H1 (cell line): ENCODE measurements around the gene FJX1. TPM values are rescaled to one million over a fixed set of nuclear protein-coding genes. Genes with fewer than 3 reads are reported as not detected.
A peak's percentile ranks its signal among the peaks of the same experiment; 100 is the strongest.

Source experiments
- CTCF ChIA-PET: fragments of 300-600 bp; sonication (Branson Sonifier 250); formaldehyde crosslinking; loops from one replicate; lab custom pipeline; 2021; ENCODE audit not compliant: partially characterized antibody; lab: Charles Lee
- POLR2A ChIA-PET: fragments of 300-600 bp; sonication (Branson Sonifier 250); formaldehyde crosslinking; loops from one replicate; lab custom pipeline; 2021; ENCODE audit warnings: inconsistent platforms; ENCODE audit not compliant: partially characterized antibody; lab: Charles Lee
- DNase-seq, 2 experiments: peaks; one replicate each; pipeline versions ENCODE4 v3.0.0 to v3.0.0-alpha.2; 2010 to 2022; ENCODE audit warnings: low spot score in 2 of 2, low read depth in 1 of 2, mixed read lengths in 1 of 2
- FAIRE-seq: peaks from 2 replicates; lab custom pipeline; 2011; peaks lifted over from hg19 to GRCh38; lab: Jason Lieb, UNC
- H2AFZ ChIP-seq: 2 replicates; pipeline ENCODE4 v1.8.1; 2012; ENCODE audit warnings: low read length, inconsistent platforms
- H2AK5ac ChIP-seq: 2 replicates; pipeline ENCODE4 v1.6.1; 2013; ENCODE audit warnings: low read depth, low read length
- H2BK120ac ChIP-seq: replicated peaks from 2 replicates; pipeline ENCODE3; 2013; ENCODE audit warnings: low read depth, low read length, inconsistent platforms
- H2BK12ac ChIP-seq: 2 replicates; pipeline ENCODE4 v1.6.1; 2013; ENCODE audit warnings: low read depth, low read length
- H2BK15ac ChIP-seq: 2 replicates; pipeline ENCODE4 v1.6.1; 2013; ENCODE audit warnings: low read length
- H2BK20ac ChIP-seq: 2 replicates; pipeline ENCODE4 v1.6.1; 2013; ENCODE audit warnings: low read length
- H2BK5ac ChIP-seq: 2 replicates; pipeline ENCODE4 v1.6.1; 2013; ENCODE audit warnings: low read depth, low read length
- H3K14ac ChIP-seq: 2 replicates; pipeline ENCODE4 v1.6.1; 2013; ENCODE audit warnings: inconsistent platforms; ENCODE audit not compliant: insufficient read length
- H3K18ac ChIP-seq: 2 replicates; pipeline ENCODE4 v1.6.1; 2013; ENCODE audit warnings: low read length; ENCODE audit errors: extremely low read depth
- H3K23ac ChIP-seq: 2 replicates; pipeline ENCODE4 v1.6.1; 2013; ENCODE audit warnings: inconsistent platforms; ENCODE audit not compliant: insufficient read length
- H3K23me2 ChIP-seq: 2 replicates; pipeline ENCODE4 v1.6.1; 2013; ENCODE audit warnings: low read depth, low read length
- H3K27ac ChIP-seq: 2 replicates; pipeline ENCODE4 v1.6.1; 2011; ENCODE audit warnings: low read depth, low read length, inconsistent platforms
- H3K27me3 ChIP-seq, 4 experiments: replicated peaks in 1 of 4; 1 replicate in 1 of 4; 2 replicates in 3 of 4; pipeline versions ENCODE4 v1.6.1 to v1.8.1; 2011 to 2013; ENCODE audit warnings: low read length in 3 of 4, mild to moderate bottlenecking in 3 of 4, inconsistent platforms in 2 of 4, mixed read lengths in 2 of 4, moderate library complexity in 1 of 4; ENCODE audit not compliant: control insufficient read depth in 3 of 4, insufficient read depth in 3 of 4; ENCODE audit errors: extremely low read depth in 1 of 4
- H3K36me3 ChIP-seq, 4 experiments: 2 replicates each; pipeline versions ENCODE4 v1.6.1 to v1.8.1; 2011 to 2013; ENCODE audit warnings: mild to moderate bottlenecking in 4 of 4, low read length in 3 of 4, moderate library complexity in 2 of 4, control low read depth in 1 of 4, inconsistent platforms in 1 of 4; ENCODE audit not compliant: insufficient read depth in 4 of 4, control insufficient read depth in 2 of 4
- H3K4ac ChIP-seq: replicated peaks from 2 replicates; pipeline ENCODE3; 2013; ENCODE audit warnings: low read length, low read depth, mixed read lengths, inconsistent platforms; ENCODE audit not compliant: insufficient read length
- H3K4me1 ChIP-seq, 4 experiments: replicated peaks in 1 of 4; 1 replicate in 1 of 4; 2 replicates in 3 of 4; pipeline versions ENCODE4 v1.6.1 to v1.8.1; 2011 to 2013; ENCODE audit warnings: low read length in 3 of 4, inconsistent platforms in 2 of 4, mixed read lengths in 1 of 4; ENCODE audit not compliant: insufficient read depth in 4 of 4, control insufficient read depth in 3 of 4
- H3K4me2 ChIP-seq, 2 experiments: 2 replicates each; pipeline versions ENCODE4 v1.6.1 to v1.8.1; 2011 to 2013; ENCODE audit warnings: low read depth in 2 of 2, low read length in 2 of 2, control low read depth in 1 of 2, inconsistent platforms in 1 of 2, mild to moderate bottlenecking in 1 of 2; ENCODE audit not compliant: insufficient read depth in 1 of 2
- H3K4me3 ChIP-seq, 4 experiments: fragments of 200-600, 300-600 bp in 1 of 4; sonication (generic), shearing (Covaris generic), sonication (Bioruptor Twin) in 1 of 4; 2 replicates each; pipeline versions ENCODE4 v1.5.1 to v1.8.1; 2011 to 2016; ENCODE audit warnings: low read length in 4 of 4, low read depth in 3 of 4, control low read depth in 2 of 4, inconsistent platforms in 2 of 4, mild to moderate bottlenecking in 2 of 4, mixed read lengths in 1 of 4, moderate library complexity in 1 of 4; ENCODE audit not compliant: insufficient read depth in 2 of 4; ENCODE audit errors: extremely low read depth in 1 of 4
- H3K56ac ChIP-seq: replicated peaks from 2 replicates; pipeline ENCODE3; 2013; ENCODE audit warnings: low read depth, mild to moderate bottlenecking, mixed read lengths, low read length, inconsistent platforms; ENCODE audit not compliant: insufficient read length
- H3K79me1 ChIP-seq: 2 replicates; pipeline ENCODE4 v1.6.1; 2013; ENCODE audit warnings: low read depth, low read length, control low read depth
- H3K79me2 ChIP-seq, 2 experiments: 2 replicates each; pipeline versions ENCODE4 v1.6.1 to v1.8.1; 2012 to 2013; ENCODE audit warnings: low read length in 2 of 2, mild to moderate bottlenecking in 2 of 2, inconsistent platforms in 1 of 2; ENCODE audit not compliant: insufficient read depth in 2 of 2, control insufficient read depth in 1 of 2
- H3K9ac ChIP-seq, 4 experiments: replicated peaks in 1 of 4; 1 replicate in 1 of 4; 2 replicates in 3 of 4; pipeline versions ENCODE4 v1.6.1 to v1.8.1; 2011 to 2013; ENCODE audit warnings: low read depth in 3 of 4, low read length in 3 of 4, control low read depth in 2 of 4, mild to moderate bottlenecking in 2 of 4, moderate library complexity in 2 of 4, inconsistent platforms in 1 of 4; ENCODE audit errors: extremely low read depth in 1 of 4
- H3K9me3 ChIP-seq, 2 experiments: 2 replicates each; pipeline versions ENCODE4 v1.6.1 to v1.8.1; 2012 to 2013; ENCODE audit warnings: mild to moderate bottlenecking in 2 of 2, moderate library complexity in 2 of 2, control low read depth in 1 of 2, inconsistent platforms in 1 of 2, low read depth in 1 of 2, low read length in 1 of 2, mixed read lengths in 1 of 2; ENCODE audit not compliant: insufficient read depth in 2 of 2
- H4K20me1 ChIP-seq, 2 experiments: replicated peaks in 1 of 2; 2 replicates each; pipeline versions ENCODE3 to v1.8.1; 2011 to 2013; ENCODE audit warnings: inconsistent platforms in 2 of 2, low read length in 2 of 2, mild to moderate bottlenecking in 1 of 2; ENCODE audit not compliant: insufficient read depth in 2 of 2, control insufficient read depth in 1 of 2
- H4K5ac ChIP-seq: 2 replicates; pipeline ENCODE4 v1.6.1; 2013; ENCODE audit warnings: low read length, low read depth, mixed read lengths, inconsistent platforms; ENCODE audit not compliant: insufficient read length
- H4K8ac ChIP-seq: 2 replicates; pipeline ENCODE4 v1.8.0; 2013; ENCODE audit warnings: mild to moderate bottlenecking, moderate library complexity, low read length, inconsistent platforms; ENCODE audit not compliant: insufficient read depth; ENCODE audit errors: extremely low read depth
- H4K91ac ChIP-seq: replicated peaks from 2 replicates; pipeline ENCODE3; 2013; ENCODE audit warnings: low read length, mixed read lengths, inconsistent platforms; ENCODE audit not compliant: insufficient read length
- BACH1 ChIP-seq: IDR thresholded peaks from 2 replicates; pipeline ENCODE4 v1.6.1; 2012; ENCODE audit warnings: low read length, improper control_type of control experiment
- FOSL1 ChIP-seq: IDR thresholded peaks from 2 replicates; pipeline ENCODE4 v1.6.1; 2011; ENCODE audit warnings: mild to moderate bottlenecking, low read depth, low read length, moderate library complexity; ENCODE audit not compliant: insufficient read depth
- GABPA ChIP-seq: IDR thresholded peaks from 2 replicates; pipeline ENCODE4 v1.6.1; 2011; ENCODE audit warnings: mild to moderate bottlenecking, low read length, moderate library complexity, borderline replicate concordance; ENCODE audit not compliant: insufficient read depth
- SIRT6 ChIP-seq: IDR thresholded peaks from one replicate; pipeline ENCODE4 v1.7.1; 2012; ENCODE audit warnings: low read length, inconsistent platforms
- SUZ12 ChIP-seq: fragments of 200-600 bp; sonication (generic); IDR thresholded peaks from 2 replicates; pipeline ENCODE4 v1.6.1; 2012; ENCODE audit warnings: mild to moderate bottlenecking, inconsistent platforms, low read length, moderate library complexity, mixed read lengths
- TAF1 ChIP-seq: IDR thresholded peaks from 2 replicates; pipeline ENCODE4 v1.6.1; 2011; ENCODE audit warnings: mild to moderate bottlenecking, low read depth, low read length
- WGBS, 2 experiments: shearing (Covaris generic) in 1 of 2; methylation state at CpG; one replicate each; pipeline versions ENCODE4 v1.1.6 to v1.1.7; 2013 to 2015; ENCODE audit warnings: low lambda C conversion rate in 2 of 2, mixed read lengths in 2 of 2, inconsistent platforms in 1 of 2, low coverage in 1 of 2, missing lambda C conversion rate in 1 of 2; ENCODE audit not compliant: insufficient replicate concordance in 2 of 2, insufficient coverage in 1 of 2, insufficient read length in 1 of 2; ENCODE audit errors: extremely low coverage in 1 of 2, missing lambda C conversion rate in 1 of 2; 5-methylcytosine and 5-hydroxymethylcytosine counted together
- long read RNA-seq, 2 experiments: library from RNA in 1 of 2; library from capped mRNA in 1 of 2; stranded (forward); transcript quantifications; one replicate each; pipeline ENCODE4 v2.0.0, GENCODE V29; 2021; ENCODE audit warnings: inconsistent platforms in 1 of 2
- polyA minus RNA-seq, 3 experiments: library from RNA; depleted of rRNA, polyadenylated mRNA; stranded (reverse); fragments of >200 nt; gene quantifications; 1 replicate in 2 of 3; 2 replicates in 1 of 3; pipeline ENCODE4 v1.2.3, GENCODE V29; 2011
- polyA plus RNA-seq, 7 experiments: library from polyadenylated mRNA; depleted of rRNA in 3 of 7; stranded (reverse) in 5 of 7; unstranded in 2 of 7; fragments of >200 nt in 5 of 7; fragments of 200-250 nt in 2 of 7; gene quantifications; 1 replicate in 5 of 7; 2 replicates in 1 of 7; 4 replicates in 1 of 7; pipeline versions ENCODE4 v1.2.1 to v1.2.3, GENCODE V29; 2011 to 2013; ENCODE audit warnings: missing spikeins in 2 of 7, mixed read lengths in 2 of 7
- total RNA-seq: library from RNA; stranded (reverse); fragmentation: NEBNext Ultra II Directional; extraction: Animal tissue kit (Norgen Biotek cat#: 25700); gene quantifications from 2 replicates; pipeline ENCODE4 v1.2.1, GENCODE V29; 2021

The FJX1 gene, protein sequence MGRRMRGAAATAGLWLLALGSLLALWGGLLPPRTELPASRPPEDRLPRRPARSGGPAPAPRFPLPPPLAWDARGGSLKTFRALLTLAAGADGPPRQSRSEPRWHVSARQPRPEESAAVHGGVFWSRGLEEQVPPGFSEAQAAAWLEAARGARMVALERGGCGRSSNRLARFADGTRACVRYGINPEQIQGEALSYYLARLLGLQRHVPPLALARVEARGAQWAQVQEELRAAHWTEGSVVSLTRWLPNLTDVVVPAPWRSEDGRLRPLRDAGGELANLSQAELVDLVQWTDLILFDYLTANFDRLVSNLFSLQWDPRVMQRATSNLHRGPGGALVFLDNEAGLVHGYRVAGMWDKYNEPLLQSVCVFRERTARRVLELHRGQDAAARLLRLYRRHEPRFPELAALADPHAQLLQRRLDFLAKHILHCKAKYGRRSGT
- total RNA-seq (13.3 and 14.2 TPM in 2 replicates), polyA plus RNA-seq (2011; rRNA removed) (6.3 and 10.0 TPM in 2 replicates), polyA minus RNA-seq (2011; rRNA and poly(A)+ RNA removed) (3.0 and 5.0 TPM in 2 replicates)
- 7.4 TPM for polyA plus RNA-seq (2011; cell fraction: cytosol; rRNA removed)
- 9.2 TPM for polyA plus RNA-seq (2011; cell fraction: nucleus; rRNA removed)
- 9.0 to 12.4 TPM (median 11.0 TPM) in 4 replicates for polyA plus RNA-seq (2012, experiment 1 of 2)
- 10.8 TPM for polyA plus RNA-seq (2012, experiment 2 of 2)
- polyA plus RNA-seq (2013, experiment 1 of 2) = 9.9 TPM
- 9.5 TPM for polyA plus RNA-seq (2013, experiment 2 of 2)
- 6.5 TPM for polyA minus RNA-seq (2011; cell fraction: cytosol; rRNA and poly(A)+ RNA removed)
- 12.5 TPM for polyA minus RNA-seq (2011; cell fraction: nucleus; rRNA and poly(A)+ RNA removed)
- long read RNA-seq, experiment 1, transcript FJX1-201 (1 exons, 2,450 nt) = major isoform, 20 of 20 reads
- long read RNA-seq, experiment 1, partial matches to known transcripts = 0 of 20 reads
- long read RNA-seq, experiment 1, other reads (novel, unspliced or antisense) = 0 of 20 reads
- long read RNA-seq, experiment 2 = 0 reads

DNA sequence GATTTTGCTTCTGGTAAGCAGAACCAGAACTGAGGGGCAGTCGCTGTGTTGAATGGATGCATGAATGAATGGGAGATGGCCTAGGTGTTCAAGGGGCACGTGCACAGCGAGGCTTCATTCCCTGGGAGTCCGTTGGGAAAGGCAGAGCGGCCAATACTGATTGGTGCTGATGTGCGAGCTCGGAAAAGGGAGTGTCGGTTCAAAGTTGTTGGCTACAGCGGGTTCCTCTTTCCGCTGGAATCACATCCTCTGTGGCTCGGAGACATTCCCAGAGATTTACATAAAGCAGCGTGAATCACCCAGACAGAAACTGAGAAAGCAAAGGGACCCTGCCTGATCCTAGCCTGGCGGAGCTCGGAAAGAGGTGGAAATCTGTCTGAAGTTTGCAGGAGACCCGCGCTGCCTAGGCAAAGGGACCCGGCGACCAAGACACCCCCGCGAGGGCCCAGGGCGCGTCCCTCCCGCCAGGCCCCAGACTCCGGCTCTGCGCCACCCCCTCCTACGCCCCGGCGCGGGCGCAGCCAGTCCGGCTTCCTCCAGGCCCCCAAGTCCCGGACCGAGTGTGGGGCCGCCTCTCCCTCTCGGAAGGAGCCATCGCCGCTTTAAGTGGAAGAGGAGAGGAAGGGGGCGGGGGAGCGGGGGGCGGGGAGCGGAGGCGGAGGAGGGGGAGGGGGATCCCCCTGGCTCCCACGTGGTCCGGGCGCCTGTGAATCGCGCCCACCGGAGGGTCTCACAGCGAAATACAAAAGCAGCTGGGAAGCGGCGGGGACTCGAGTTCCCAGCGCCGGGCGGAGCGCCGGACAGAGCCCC lies at the start of gene FJX1:
Gene FJX1 (plus strand): TSS at position 774 of the 810 bp plus-strand sequence. CDS start 177 bp downstream, outside the sequence.
- 0 out of 2 replicates have a peak within 1 kb of the TSS, but pooled peaks have one; percentile 82 for H2BK20ac ChIP-seq
- H3K27me3 ChIP-seq = peaks cover 7 to 29% (median 22%) of the 10 kb centered on the region in 4 experiments
- peak within 1 kb of the TSS; percentile 11 for H4K5ac ChIP-seq
- peak; percentile 44 to 86 for DNase-seq
- H3K4ac ChIP-seq = peak within 1 kb of the TSS; percentile 41
- H2AK5ac ChIP-seq = no peak within 1 kb of the TSS
- no peaks in the 10 kb centered on the region for H3K79me1 ChIP-seq
- peak within 1 kb of the TSS; percentile 79 to 91 for H3K4me2 ChIP-seq
- H3K9me3 ChIP-seq = no peaks in the 10 kb centered on the region
- no peaks in the 10 kb centered on the region for H3K79me2 ChIP-seq
- POLR2A ChIA-PET = interaction anchor here (0.6 to 3.3 kb wide), 6 partner anchors 9 to 327 kb away, joined by 3 to 14 read pairs (median 4); partner anchors contain the start of gene TRIM44
- no peaks in the 10 kb centered on the region for H3K36me3 ChIP-seq
- FAIRE-seq = no peak
- H3K56ac ChIP-seq = no peak within 1 kb of the TSS
- CTCF ChIA-PET = interaction anchor here (0.7 to 1.6 kb wide), 10 partner anchors 9 to 643 kb away, joined by 3 to 8 read pairs (median 3); no protein-coding TSS in a partner anchor
- no peak within 1 kb of the TSS for H3K23ac ChIP-seq
- H3K27ac ChIP-seq = no peak within 1 kb of the TSS
- peak within 1 kb of the TSS; percentile 84; the same call in 1 of the 2 replicates for H2BK15ac ChIP-seq
- peak within 1 kb of the TSS; percentile 93 for H4K8ac ChIP-seq
- H3K18ac ChIP-seq = peak within 1 kb of the TSS; percentile 36; the same call in 1 of the 2 replicates
- peaks cover 3 to 19% (median 6%) of the 10 kb centered on the region in 4 experiments; a peak in 5 of 7 replicates for H3K4me1 ChIP-seq
- H2AFZ ChIP-seq = peak within 1 kb of the TSS; percentile 1
- peak within 1 kb of the TSS; percentile 83 for H4K91ac ChIP-seq
- H3K14ac ChIP-seq = no peak within 1 kb of the TSS
- H3K23me2 ChIP-seq = peaks cover 11% of the 10 kb centered on the region; the same call in 1 of the 2 replicates
- H2BK120ac ChIP-seq = no peak within 1 kb of the TSS
- H2BK12ac ChIP-seq = peak within 1 kb of the TSS; percentile 92; the same call in 1 of the 2 replicates
- WGBS, 2 experiments = 2% methylated on average over 31 of the region's 57 CpGs; no CpG with 5 or more reads in 1 of the 2 experiments
- H2BK5ac ChIP-seq = peak within 1 kb of the TSS; percentile 29; the same call in 1 of the 2 replicates
- peak within 1 kb of the TSS in 2 of 4 experiments; percentile 35 to 56; a peak in 4 of 7 replicates for H3K9ac ChIP-seq
- no peaks in the 10 kb centered on the region for H4K20me1 ChIP-seq
- H3K4me3 ChIP-seq = peak within 1 kb of the TSS; percentile 55 to 76 (median 72)
- no peak for TF ChIP-seq SIRT6
- no peak for TF ChIP-seq BACH1
- no peak for TF ChIP-seq FOSL1
- peak; percentile 53; the same call in 1 of the 2 replicates for TF ChIP-seq TAF1
- TF ChIP-seq SUZ12 = no peak
- TF ChIP-seq GABPA = no peak
